Activated CD4-positive, alpha-beta T cell treated with anti-CD3 and anti-CD28 coated beads, Interleukin-2, Interleukin-6, amounts not matched to agents 100 ng/mL and 50 ng/mL, durations not matched to agents 16 hours and 8 hours (primary cell): ENCODE measurements around the gene LRRC71.

Experiments
- DNase-seq: peaks from one replicate; pipeline ENCODE4 v3.0.0-alpha.2; 2020

LRRC71 gene

GRCh38 chr1:156892190-156893047 lies 28.0 kb upstream of the LRRC71 start:
- peak; percentile 91 for DNase-seq

- no peak for DNase-seq
Observed at GRCh38 chr1:156893048-156893953, 27.1 kb upstream of the LRRC71 start, which contains the start of gene PEAR1. Gene PEAR1 (plus strand): TSS chr1:156893718. CDS start chr1:156903927, 10,209 bp downstream.

GRCh38 chr1:156894001-156894400 lies 26.4 kb upstream of the LRRC71 start:
- no peak for DNase-seq

GRCh38 chr1:156894711-156895454 lies 25.5 kb upstream of the LRRC71 start:
- no peak for DNase-seq

GRCh38 chr1:156895455-156895812 lies 25.0 kb upstream of the LRRC71 start:
- DNase-seq: no peak

GRCh38 chr1:156895927-156896326 lies 24.5 kb upstream of the LRRC71 start:
- no peak for DNase-seq

GRCh38 chr1:156896490-156897033 lies 23.9 kb upstream of the LRRC71 start:
- DNase-seq: no peak

GRCh38 chr1:156897078-156897825 lies 23.2 kb upstream of the LRRC71 start:
- no peak for DNase-seq

- DNase-seq: no peak
Observed at GRCh38 chr1:156898161-156898566, 22.3 kb upstream of the LRRC71 start.

- no peak for DNase-seq
Observed at GRCh38 chr1:156898971-156899664, 21.3 kb upstream of the LRRC71 start.

- DNase-seq: no peak
Observed at GRCh38 chr1:156899956-156900718, 20.3 kb upstream of the LRRC71 start.

- DNase-seq: no peak
Observed at GRCh38 chr1:156900896-156901589, 19.4 kb upstream of the LRRC71 start.

- DNase-seq: no peak
Observed at GRCh38 chr1:156901590-156901900, 18.9 kb upstream of the LRRC71 start.

- no peak for DNase-seq
Observed at GRCh38 chr1:156901966-156902915, 18.2 kb upstream of the LRRC71 start.

GRCh38 chr1:156903328-156904091 lies 16.9 kb upstream of the LRRC71 start:
- no peak for DNase-seq

- DNase-seq: no peak
Observed at GRCh38 chr1:156904187-156904959, 16.1 kb upstream of the LRRC71 start.

- no peak for DNase-seq
Observed at GRCh38 chr1:156905176-156905575, 15.3 kb upstream of the LRRC71 start.
